Stimulated activated CD4-positive, alpha-beta T cell treated with anti-CD3 and anti-CD28 coated beads, Interleukin-1b, Interleukin-23, amount 100 ng/mL, for 1 hour (primary cell): ENCODE results near the gene SLC25A12.

ENCODE experiments used
- DNase-seq, 2 donors: peaks; one replicate each; pipeline ENCODE4 v3.0.0-alpha.2; 2020; ENCODE audit warnings: low read depth in 2 of 2

The SLC25A12 gene

DNA sequence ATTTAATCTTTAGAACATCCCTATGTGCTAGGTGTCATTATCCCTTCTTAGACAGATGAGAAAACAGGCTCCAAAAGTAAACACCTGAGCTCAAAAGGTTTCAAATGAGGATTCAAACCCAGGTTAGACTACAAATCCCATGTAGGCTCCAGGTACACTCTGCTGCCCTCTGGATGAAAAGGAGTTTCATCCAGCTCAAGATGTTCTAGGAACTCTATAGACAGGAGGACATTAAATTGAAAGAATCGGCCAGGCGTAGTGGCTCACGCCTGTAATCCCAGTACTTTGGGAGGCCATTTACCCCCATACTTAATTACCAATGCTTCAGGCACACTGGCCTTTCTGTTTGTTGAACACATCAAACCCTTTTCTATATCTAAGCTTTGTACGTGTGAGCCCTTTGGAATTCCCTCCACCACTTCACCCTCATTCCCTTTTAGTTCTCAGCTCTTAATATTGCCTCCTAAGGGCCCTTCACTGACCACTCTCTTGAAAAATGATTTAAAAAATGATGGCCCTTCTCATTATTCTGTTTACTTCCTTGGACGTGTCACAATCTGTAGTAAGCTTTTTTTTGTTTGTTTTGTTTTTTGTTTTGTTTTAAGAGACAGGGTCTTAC, 10.7 kb downstream of the SLC25A12 start:
- no peak for DNase-seq

DNA sequence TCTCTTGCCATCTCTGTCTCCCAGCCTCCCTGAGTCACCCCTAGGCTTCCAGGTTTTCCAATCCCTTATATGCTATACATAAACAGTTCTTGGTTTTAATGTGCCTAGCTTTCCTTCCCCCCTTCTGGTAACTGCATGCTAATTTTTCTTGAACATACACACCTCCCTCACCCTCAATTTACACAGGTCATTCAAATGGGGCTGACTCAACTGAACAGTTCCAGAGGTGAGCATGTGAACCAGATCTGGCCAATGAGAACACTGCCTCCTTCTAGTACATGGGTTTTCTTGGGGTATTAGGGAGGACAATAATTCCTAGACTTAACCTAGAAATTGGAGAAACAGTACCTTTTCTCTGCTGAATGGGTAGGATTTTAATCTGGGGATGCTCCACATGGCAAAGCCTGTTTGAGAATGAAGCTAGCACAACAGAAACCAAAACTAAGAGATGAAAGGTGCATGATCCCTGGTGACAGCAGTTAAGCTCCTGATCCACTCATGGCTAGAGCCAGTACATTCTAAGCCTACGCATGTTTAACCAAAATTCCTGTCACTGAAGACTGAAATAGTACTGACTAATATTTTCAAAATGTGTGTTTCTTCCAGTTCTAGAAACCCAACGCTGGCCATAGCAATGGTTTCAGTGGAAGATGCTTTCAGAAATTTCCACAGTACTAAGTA, 11.8 kb downstream of the SLC25A12 start:
- DNase-seq = no peak

DNA sequence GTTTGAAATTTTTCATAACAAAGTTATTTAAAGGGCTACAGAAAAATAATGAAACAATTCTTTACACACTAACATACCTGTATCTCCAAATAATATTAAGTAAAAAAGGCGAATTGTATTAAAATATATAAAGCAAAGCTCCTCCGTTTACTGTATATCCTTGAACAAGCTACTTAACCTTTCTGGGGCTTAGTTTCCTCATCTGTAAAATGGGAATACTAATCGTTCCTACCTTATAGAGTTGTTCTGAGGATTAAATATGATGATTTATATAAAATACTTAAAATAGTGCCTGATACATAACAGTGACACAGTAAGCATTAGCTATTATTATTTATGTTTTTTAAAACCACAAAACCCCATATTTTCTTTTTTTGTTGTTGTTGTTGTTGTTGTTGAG, 13.3 kb downstream of the SLC25A12 start:
- no peak for DNase-seq

DNA sequence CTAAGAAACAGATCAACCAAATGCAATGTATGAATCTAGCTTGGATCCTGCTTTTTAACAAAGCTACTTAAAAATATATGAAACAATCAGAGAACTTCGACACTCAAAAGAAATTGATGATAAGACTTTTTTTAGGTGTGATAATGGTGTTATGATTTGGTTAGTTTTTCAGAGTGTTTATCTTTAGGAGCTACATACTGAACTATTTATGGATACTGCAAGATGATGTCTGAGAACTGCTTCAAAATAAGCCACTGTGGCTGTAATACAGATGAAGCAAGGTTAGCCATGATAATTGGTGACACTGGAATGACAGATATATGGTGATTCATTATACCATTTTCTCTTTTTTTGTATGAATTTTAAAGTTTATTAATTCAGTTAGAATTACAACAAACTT, 14.2 kb downstream of the SLC25A12 start:
- DNase-seq = no peak

DNA sequence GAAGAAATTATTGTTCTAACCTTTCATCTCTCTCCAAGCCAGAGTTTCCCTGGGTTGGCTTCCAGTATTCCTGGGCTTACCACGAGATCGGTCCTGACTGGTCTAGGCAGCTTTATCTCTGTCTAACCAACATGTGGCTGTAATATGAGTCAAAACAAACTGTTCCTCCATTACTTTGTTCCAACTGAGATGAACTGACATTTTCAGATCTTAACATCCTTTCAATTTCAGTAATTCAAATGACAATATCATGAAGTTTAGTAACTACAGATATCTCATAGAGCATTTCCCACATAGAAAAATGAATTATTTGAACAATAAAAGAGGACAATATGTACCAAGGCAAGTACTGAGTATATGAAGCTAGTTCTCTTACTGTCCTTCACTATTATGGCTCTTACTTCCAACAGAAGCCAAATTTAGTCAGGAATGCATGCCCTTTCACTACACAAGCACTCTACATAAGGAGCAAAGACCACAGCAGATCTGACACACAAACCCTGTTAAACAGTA, 15.5 kb downstream of the SLC25A12 start:
- no peak for DNase-seq

DNA sequence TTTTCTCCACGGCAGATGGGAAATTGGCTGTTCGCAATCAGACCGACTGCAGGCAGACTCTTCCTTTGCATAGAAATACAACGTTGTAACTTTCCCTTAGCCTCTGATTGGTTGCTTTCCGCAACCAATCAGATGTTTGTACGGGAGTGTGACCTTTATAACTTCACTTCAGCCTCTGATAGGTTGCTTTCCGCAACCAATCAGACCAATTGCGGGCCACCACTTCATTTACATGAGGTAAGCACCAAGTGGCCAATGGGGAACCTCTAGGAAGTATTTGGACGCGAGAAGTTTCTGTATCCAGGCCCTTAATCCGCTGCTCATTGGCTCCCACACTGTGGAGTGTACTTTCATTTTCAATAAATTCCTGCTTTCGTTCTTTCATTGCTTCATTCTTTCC, 19.1 kb downstream of the SLC25A12 start:
- no peak for DNase-seq

DNA sequence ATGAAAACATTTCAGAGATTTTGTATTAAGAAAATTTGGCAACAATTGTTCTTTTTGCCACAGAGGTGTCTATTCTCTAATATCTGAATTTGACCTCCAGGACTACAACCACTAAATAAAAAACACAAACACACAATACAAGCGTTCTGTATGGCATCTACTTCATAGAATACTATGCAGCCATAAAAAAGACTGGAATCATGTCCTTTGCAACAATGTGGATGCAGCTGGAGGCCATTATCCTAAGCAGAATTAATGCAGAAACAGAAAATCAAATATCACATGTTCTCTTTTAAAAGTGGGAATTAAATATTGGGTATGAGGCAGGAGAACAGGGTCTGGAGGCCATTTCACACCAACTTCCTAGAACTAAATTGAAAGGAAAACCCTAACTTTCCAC, 19.5 kb downstream of the SLC25A12 start:
- no peak for DNase-seq

DNA sequence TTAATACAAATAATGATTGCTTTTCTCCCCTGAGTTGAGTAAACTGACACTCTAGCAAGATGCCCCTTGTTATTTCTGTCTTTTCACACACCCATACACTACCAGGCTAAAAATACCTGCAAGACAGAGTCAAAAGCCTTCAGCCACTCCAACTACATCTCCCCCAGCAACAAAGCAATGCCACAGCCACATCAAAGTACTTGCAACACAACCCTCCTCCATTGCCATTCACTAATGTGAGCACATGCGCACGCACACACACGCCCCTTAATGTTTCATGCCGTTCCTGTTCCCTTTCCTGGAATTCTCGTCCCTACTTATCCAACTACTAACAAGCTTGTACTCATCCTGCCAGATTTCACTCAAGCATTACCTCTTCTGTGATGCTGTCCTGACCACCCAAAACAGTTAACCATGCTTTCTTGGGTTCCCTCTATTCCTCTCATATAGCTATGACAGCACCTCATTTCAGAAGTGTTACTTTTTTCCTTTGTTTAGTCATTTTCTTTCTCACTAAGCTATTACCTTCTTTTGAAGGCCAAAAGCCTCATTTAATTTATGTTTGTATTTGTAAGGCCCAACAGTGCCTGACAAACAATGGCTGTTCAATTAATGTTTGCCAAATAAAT, 29.6 kb downstream of the SLC25A12 start:
- DNase-seq = no peak

DNA sequence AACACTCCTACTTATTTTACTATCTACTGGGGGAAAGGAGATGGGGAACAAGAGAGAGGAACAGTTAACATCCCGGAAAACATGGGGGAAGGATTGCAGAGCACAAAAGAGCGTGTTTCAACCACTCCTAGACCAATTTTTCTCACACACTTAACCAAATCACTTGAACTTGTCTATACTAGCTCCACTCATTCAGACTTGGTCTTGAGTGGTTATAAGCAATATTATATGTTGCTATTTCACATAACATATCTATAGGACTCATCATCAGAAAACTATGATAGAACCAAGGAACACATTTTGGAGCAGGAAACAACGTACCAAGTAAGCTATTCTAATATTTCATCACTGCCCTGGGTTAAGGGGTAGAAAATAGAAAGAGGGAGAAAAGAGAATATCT, 31.5 kb downstream of the SLC25A12 start:
- DNase-seq = no peak

DNA sequence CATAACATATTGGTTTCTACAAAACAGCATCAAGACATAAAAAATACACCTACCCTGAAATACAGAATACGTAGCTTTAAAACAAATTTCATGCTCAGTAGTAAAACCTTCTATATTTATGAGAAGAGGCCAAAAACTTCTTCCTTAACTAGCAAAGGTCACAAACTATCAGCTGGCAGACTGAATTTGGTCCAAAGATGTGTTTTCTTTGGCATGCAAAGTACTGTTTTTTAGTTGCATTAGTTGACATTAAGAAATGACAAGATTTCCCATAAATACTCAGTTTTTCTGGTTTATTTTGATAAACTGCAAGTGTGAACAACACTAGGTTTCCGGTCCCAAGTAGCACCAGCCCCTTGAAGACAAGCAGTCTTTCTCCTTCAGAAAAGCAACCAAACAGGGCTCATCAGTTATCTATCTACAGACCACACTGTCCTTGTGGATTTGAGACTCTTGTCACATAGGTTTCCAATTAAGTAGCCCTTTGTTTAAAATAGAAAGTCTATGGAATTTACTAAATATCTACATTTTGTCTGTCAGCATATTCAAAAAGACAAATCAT, 35.6 kb downstream of the SLC25A12 start:
- no peak for DNase-seq

DNA sequence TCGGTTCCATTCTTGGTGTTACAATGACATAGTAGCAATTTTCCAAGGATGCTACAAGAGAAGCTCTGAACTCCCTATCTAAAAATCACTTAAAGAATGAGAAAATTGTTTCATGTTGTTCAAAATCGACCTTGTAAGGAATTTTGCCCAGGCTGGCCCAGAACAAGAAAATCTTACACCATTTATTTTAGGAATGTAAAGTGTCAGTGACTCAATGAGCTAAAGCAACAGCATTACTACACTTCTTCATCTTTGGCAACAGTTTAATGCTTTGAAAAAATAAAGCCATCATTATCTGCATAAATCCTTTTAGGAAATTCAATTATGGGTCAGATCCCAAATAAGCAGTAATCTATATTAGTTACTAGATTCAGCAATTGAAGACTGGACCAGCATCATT, 38.6 kb downstream of the SLC25A12 start:
- no peak for DNase-seq

DNA sequence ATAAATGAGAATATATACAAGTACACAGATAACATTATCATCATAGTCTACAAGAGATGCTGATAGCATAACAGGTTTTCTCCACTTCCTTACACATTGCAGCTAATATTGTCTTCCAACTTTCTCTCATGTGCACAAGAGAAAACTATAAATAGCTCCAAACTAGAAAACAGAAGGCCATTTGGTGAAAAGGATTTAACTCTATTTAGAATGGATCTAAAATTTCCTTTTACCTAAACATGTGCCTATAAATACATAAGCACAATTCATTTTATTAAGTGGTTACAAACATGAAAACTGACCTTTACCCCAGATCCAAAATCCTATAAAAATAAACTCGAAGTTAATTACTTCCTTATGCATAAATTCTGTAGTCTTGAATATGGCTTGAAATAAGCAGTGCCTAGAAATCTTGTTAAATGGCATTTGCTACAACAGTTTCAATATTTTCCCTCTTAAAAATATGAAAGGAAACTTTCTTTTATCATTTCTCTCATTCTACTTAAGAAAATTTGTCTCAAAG, 41.6 kb downstream of the SLC25A12 start:
- no peak for DNase-seq

DNA sequence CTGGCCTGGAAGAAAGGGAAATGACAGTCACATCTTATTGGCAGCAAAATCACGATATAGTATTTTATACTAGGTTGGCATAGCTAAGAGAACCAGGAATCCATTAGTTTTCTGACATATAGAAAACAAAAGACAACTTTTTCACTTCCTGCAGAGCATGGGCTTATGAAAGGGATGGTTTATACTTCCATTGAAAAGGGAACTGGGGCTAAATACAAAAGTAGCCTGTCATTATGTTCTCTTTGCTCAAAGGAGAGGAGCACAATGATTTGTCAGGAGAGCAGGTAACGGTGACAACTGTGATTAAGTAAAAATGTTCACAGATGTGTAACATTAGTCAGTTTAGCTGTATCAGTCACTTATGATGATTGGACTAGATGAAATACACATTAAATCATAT, 46.4 kb downstream of the SLC25A12 start:
- no peak for DNase-seq

DNA sequence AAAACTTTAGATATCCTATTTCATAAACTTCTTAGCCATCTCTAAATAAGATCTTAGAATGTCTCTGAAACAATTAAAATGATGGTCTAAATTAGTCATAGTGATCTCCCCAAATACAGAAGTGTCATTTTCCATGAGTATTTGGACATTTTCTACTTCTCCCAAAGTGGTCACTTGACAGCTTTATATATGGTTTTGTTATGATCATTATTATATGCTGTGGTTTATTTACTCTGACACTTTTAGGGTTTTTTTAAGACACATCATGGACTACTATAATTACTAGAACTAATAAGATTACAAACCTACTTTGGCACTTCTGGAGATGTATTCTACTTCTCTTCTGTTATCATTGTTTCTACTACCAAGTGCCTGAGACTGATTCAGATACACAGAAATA, 47.1 kb downstream of the SLC25A12 start:
- no peak for DNase-seq

DNA sequence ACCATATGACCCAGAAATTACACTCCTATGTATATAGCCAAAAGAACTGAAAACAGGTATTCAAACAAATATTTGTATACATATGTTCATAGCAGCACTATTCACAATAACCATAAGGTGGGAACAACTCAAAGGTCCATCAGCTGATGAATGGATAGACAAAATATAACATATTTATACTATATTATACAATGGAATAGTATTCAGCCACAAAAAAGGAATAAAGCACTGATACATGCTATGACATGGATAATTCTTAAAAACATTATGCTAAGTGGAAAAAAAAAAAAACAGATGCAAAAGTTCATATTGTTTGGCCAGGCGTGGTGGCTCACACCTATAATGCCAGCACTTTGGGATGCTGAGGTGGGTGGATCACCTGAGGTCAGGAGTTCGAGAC, 52.0 kb downstream of the SLC25A12 start:
- no peak for DNase-seq

DNA sequence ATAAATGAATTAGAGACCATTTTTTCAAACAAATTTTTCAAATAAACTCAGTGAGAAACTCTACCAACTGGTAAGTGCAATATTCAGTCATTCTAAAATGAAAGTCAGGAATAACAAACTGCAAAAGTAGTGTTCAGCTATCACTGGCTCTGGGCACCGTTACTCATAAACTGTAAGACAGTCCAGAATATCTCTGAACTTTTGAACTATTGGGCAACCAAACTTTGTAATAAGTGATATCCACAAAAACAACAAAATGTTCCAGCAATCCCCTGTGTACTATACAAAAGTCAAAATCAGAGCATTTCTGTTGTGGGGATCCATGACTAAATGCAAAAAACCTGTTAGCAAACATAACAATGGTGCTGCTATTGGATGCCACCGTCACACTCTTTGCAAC, 56.3 kb downstream of the SLC25A12 start:
- no peak for DNase-seq

DNA sequence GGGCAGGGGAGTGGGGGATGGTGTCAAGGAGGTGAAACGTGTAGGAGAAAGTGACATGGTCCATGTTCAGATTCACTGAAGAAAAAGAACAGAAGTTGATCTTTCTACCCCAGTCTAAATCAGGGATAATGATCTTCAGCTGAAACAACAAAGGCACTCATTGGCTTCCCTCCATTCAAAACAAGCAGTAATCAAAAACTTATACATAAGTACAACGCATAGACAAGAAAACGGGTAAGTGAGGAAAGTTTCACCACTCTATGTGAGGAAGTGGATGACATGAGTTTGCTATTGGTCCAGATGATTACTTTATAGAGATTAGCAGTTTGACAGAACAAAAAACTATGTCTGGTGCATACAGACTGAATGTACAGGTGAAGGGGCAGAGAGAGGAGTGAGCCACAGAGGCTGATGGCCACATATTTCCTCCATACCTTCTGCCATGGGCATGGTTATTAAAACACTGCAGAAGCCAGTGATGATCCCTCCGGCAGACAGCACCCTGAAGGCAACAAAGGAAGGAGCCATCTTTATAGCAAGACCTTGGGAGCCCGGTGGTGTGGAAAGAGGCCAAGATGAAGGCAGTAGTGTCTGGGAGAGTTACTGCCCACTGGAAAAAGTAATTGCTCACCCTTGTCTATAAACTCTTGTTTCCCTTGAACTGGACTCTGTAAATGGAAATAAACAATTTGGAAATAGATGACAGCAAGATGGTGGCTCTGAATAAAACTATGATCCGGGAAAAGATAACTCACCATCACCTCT, 57.7 kb downstream of the SLC25A12 start:
- no peak for DNase-seq

DNA sequence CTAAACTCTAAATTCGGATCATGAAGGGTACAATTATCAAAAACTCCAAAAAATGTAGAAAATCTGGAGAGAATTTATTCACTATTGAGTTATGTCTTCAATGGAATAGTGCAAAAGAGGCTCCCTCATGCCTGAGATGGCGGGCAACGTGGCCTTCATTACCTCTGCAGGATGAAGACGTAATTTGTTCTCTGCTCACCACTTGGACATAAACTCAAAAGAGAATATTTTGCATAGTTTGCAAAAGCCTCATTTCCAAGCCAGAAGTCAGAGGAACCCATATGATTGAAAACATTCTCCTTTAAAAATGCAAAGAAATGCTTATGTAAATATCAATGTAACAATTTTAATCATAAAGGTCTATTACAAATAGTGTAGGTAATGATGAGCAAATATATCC, 58.7 kb downstream of the SLC25A12 start:
- DNase-seq = no peak

DNA sequence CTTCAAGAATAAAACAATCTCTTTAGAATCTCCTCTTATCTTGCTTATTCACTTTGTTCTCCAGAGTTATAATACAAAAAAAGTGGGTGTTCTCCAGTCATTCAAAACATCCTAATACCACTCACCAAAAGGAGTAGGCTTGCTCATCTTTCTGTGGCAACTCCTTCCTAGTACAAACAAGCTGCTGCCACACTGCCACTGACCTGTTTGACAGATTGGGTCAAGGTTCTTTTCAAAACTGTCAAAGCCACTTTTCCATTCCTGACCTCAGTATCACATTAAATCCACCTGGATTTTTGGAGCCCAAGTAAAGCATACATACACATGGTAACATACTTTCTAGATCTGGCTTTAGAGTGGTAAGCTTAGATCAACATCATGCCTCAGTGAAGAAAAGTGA, 59.8 kb downstream of the SLC25A12 start:
- no peak for DNase-seq

DNA sequence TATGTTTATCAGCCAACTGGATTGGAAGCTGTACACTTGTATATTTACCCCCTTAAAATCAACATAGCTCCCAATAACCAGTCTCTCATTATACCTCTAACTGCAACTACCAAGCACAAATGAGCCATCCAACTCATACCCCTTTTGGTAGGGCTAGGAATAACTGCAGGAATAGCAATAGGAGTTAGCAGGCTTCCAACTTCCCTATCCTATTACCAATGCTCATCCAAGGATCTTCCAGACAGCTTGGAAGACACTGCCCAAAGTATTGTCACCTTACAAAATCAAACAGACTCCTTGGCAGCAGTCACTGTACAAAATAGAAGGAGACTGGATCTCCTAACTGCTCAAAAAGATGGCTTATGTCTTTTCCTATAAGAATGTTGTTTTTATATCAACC, 61.6 kb downstream of the SLC25A12 start:
- DNase-seq = no peak

DNA sequence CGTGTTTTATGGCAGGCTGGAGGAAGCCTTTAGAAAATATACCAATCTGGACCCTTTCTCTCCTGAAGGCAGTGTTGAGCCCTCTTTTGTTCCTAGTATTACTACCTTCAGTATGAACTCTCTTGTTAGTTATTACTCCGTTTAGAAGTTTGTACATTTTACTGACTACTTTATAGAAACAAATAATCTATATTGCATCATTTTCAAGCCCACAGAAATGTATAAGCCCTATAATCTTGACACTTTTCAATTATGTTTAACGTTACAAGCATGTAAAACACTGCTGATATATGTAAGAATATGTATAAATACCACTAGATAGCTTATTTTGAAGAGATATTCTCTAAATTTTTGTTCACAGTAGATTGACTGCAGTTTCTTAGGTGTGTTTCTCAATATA, 64.0 kb downstream of the SLC25A12 start:
- no peak for DNase-seq

DNA sequence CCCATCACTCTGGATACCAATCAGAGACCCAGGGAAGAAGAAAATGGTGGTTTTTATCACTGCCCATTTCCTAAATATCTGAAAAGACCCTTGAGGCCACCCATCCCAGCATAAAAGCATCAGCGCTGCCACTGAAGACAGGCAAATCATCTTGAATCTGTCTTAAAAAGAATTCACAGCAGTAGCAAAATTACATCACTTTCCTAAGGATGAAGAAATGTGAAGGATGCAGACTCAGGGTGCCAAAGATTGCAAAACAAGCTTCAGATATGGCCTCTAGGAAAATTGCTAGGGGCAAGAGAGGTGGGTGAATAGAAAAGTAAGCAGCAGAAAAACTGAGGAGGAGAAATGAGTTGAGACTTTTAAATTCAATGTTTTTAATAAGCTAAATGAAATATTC, 70.0 kb downstream of the SLC25A12 start:
- DNase-seq = no peak
